HepG2 (cell line): ENCODE data around the gene HEBP1. TPM values are rescaled to one million over a fixed set of nuclear protein-coding genes. Genes with fewer than 3 reads are reported as not detected.
A peak's percentile ranks its signal among the peaks of the same experiment; 100 is the strongest.

Source experiments
- ATAC-seq: fragments of 200-7000 bp; cut with Tn5 transposase; 3 replicates; pipeline ENCODE4 v1.9.1; 2020; ENCODE audit warnings: mild to moderate bottlenecking, moderate library complexity
- BruUV-seq: library from RNA; stranded (reverse); fragments of 400-500 nt; replicated peaks from 2 replicates; lab custom pipeline; 2021; lab: Mats Ljungman, UMichigan
- CTCF ChIA-PET: fragments of 300-600 bp; formaldehyde crosslinking; extraction: SDS; loops from one replicate; lab custom pipeline; 2021; ENCODE audit warnings: low total read pairs, inconsistent platforms, low intra/inter-chr PET ratio; lab: Yijun Ruan, JAX
- POLR2A ChIA-PET: fragments of 350-600 bp; sonication (Branson Sonifier 250); formaldehyde crosslinking; loops from one replicate; lab custom pipeline; 2020; ENCODE audit warnings: antibody characterized with exemption, inconsistent platforms; lab: Yijun Ruan, JAX
- DNase-seq: peaks from one replicate; pipeline ENCODE4 v3.0.0-alpha.2; 2015; ENCODE audit warnings: low spot score
- FAIRE-seq: peaks from 3 replicates; lab custom pipeline; 2011; peaks lifted over from hg19 to GRCh38; lab: Jason Lieb, UNC
- H2AFZ ChIP-seq: one replicate; pipeline ENCODE4 v1.6.1; 2011; ENCODE audit warnings: low read length, inconsistent platforms
- H3K27ac ChIP-seq: fragments of 300-600 bp; 3 replicates; pipeline ENCODE4 v1.8.0; 2011; ENCODE audit warnings: mixed run types, mild to moderate bottlenecking, mixed read lengths, low read length, inconsistent platforms; ENCODE audit not compliant: insufficient read depth; ENCODE audit errors: extremely low read length
- H3K27me3 ChIP-seq, 2 experiments: fragments of 200-600 bp in 1 of 2; 2 replicates in 1 of 2; 3 replicates in 1 of 2; pipeline versions ENCODE4 v1.6.0 to v1.8.0; 2011; ENCODE audit warnings: low read length in 2 of 2, mild to moderate bottlenecking in 2 of 2, moderate library complexity in 2 of 2, inconsistent platforms in 1 of 2; ENCODE audit not compliant: insufficient read depth in 2 of 2, control insufficient read depth in 1 of 2
- H3K36me3 ChIP-seq, 2 experiments: fragments of 200-600 bp in 1 of 2; replicated peaks in 1 of 2; 2 replicates in 1 of 2; 3 replicates in 1 of 2; pipeline versions ENCODE4 v1.5.1 to v1.8.0; 2011; ENCODE audit warnings: low read length in 2 of 2, inconsistent platforms in 1 of 2; ENCODE audit not compliant: insufficient read depth in 2 of 2, control insufficient read depth in 1 of 2
- H3K4me1 ChIP-seq: 2 replicates; pipeline ENCODE4 v1.5.1; 2012; ENCODE audit warnings: low read length, inconsistent platforms; ENCODE audit not compliant: insufficient read depth
- H3K4me2 ChIP-seq: 2 replicates; pipeline ENCODE4 v1.6.0; 2011; ENCODE audit warnings: low read depth, low read length, inconsistent platforms
- H3K4me3 ChIP-seq, 3 experiments: fragments of 200-600 bp in 1 of 3; sonication (generic), shearing (Covaris generic) in 1 of 3; replicated peaks in 1 of 3; 2 replicates each; pipeline ENCODE4 v1.5.1; 2011 to 2016; ENCODE audit warnings: low read length in 3 of 3, inconsistent platforms in 2 of 3, low read depth in 2 of 3, mild to moderate bottlenecking in 2 of 3, control low read depth in 1 of 3, mixed read lengths in 1 of 3; ENCODE audit not compliant: insufficient read depth in 1 of 3
- H3K79me2 ChIP-seq: one replicate; pipeline ENCODE4 v1.6.1; 2011; ENCODE audit warnings: low read length, inconsistent platforms; ENCODE audit not compliant: insufficient read depth
- H3K9ac ChIP-seq: 2 replicates; pipeline ENCODE4 v1.6.0; 2011; ENCODE audit warnings: mild to moderate bottlenecking, low read depth, low read length, inconsistent platforms; ENCODE audit not compliant: insufficient read depth
- H3K9me3 ChIP-seq: 2 replicates; pipeline ENCODE4 v1.5.1; 2012; ENCODE audit warnings: mild to moderate bottlenecking, low read length
- H4K20me1 ChIP-seq: 2 replicates; pipeline ENCODE4 v1.6.0; 2011; ENCODE audit warnings: inconsistent platforms, mild to moderate bottlenecking, low read length, moderate library complexity; ENCODE audit not compliant: insufficient read depth
- ASH2L ChIP-seq: fragments of 300-600, 200-600 bp; sonication (generic); IDR thresholded peaks from 2 replicates; pipeline ENCODE4 v1.7.0; 2017; ENCODE audit warnings: low read depth, mild to moderate bottlenecking, moderate library complexity, mixed read lengths, low read length; ENCODE audit not compliant: insufficient read length
- GTF3A ChIP-seq: sonication (generic); formaldehyde crosslinking; conservative IDR thresholded peaks from 2 replicates; pipeline ENCODE4 v1.4.0; 2020; ENCODE audit warnings: mild to moderate bottlenecking, missing genetic modification reagents
- KLF6 ChIP-seq: IDR thresholded peaks from 2 replicates; pipeline ENCODE4 v1.8.0; 2016; ENCODE audit warnings: missing biosample characterization, missing genetic modification reagents
- RBFOX2 ChIP-seq: fragments of 200-400 bp; formaldehyde crosslinking; IDR thresholded peaks from 2 replicates; pipeline ENCODE4 v1.6.1; 2017; ENCODE audit warnings: low read depth, mild to moderate bottlenecking, low read length
- RORA ChIP-seq: sonication (generic); formaldehyde crosslinking; IDR thresholded peaks from 2 replicates; pipeline ENCODE4 v1.5.0; 2020; ENCODE audit warnings: mild to moderate bottlenecking, missing genetic modification reagents, moderate library complexity
- SKIL ChIP-seq: sonication (generic); formaldehyde crosslinking; IDR thresholded peaks from 2 replicates; pipeline ENCODE4 v1.8.0; 2022; ENCODE audit warnings: missing genetic modification reagents, mild to moderate bottlenecking, moderate library complexity, borderline replicate concordance
- TAF1 ChIP-seq: sonication (generic); formaldehyde crosslinking; IDR thresholded peaks from 2 replicates; pipeline ENCODE4 v1.4.0; 2020; ENCODE audit warnings: missing genetic modification reagents
- TSC22D2 ChIP-seq: sonication (generic); formaldehyde crosslinking; IDR thresholded peaks from 2 replicates; pipeline ENCODE4 v1.5.1; 2020; ENCODE audit warnings: missing genetic modification reagents, mild to moderate bottlenecking, borderline replicate concordance
- ZNF121 ChIP-seq: sonication (generic); formaldehyde crosslinking; IDR thresholded peaks from 2 replicates; pipeline ENCODE4 v1.5.0; 2020; ENCODE audit warnings: mild to moderate bottlenecking, missing genetic modification reagents
- WGBS: methylation state at CpG from one replicate; pipeline ENCODE4 v1.1.6; 2017; ENCODE audit warnings: low lambda C conversion rate; 5-methylcytosine and 5-hydroxymethylcytosine counted together
- in situ Hi-C: cut with HindIII; loops from 2 replicates; pipeline ENCODE4 v1.10.0; 2017; ENCODE audit warnings: low pct_unique_long_range_greater_than_20kb; ENCODE audit not compliant: extremely low pct_ligation_motif_present
- intact Hi-C: fragments of 100-400 bp; cut with micrococcal nuclease; formaldehyde crosslinking; loops from one replicate; pipeline ENCODE4 v1.10.0; 2022; ENCODE audit not compliant: unreplicated experiment
- polyA plus RNA-seq, 8 experiments: library from polyadenylated mRNA; depleted of rRNA in 3 of 8; stranded (reverse) in 7 of 8; unstranded in 1 of 8; fragments of >200 nt; fragmentation: Illumina TruSeq in 4 of 8; extraction: Trizol in 4 of 8; gene quantifications; 2 replicates each; pipeline versions ENCODE4 v1.2.1 to v1.2.3, GENCODE V29; 2011 to 2016; ENCODE audit warnings: low read depth in 4 of 8, missing spikeins in 1 of 8, mixed read lengths in 1 of 8; ENCODE audit not compliant: insufficient read depth in 1 of 8
- total RNA-seq, 5 experiments: library from RNA; depleted of rRNA; stranded (reverse); fragments of >200 nt; fragmentation: Illumina TruSeq; extraction: Trizol; gene quantifications; 2 replicates each; pipeline ENCODE4 v1.2.3, GENCODE V29; 2016; ENCODE audit warnings: low read depth in 1 of 5

Gene HEBP1
- total and polyA plus RNA-seq, 2 of the 13 experiments (the other 11 are each of a cell fraction or from before 2014, with no cell fraction given): 7.8 to 9.4 TPM

- Histone ChIP-seq H3K4me2 (no peak overlapping the region), H3K27ac (no peak overlapping the region), H2AFZ (no peak overlapping the region), H3K27me3 (no peaks in the 10 kb centered on the region), H3K9me3 (no peaks in the 10 kb centered on the region), H3K36me3 (peaks cover 6 to 15% of the 10 kb centered on the region in 2 experiments), H3K4me1 (peaks cover 20% of the 10 kb centered on the region), H4K20me1 (peaks cover 4% of the 10 kb centered on the region; the same call in 1 of the 2 replicates), H3K4me3 (no peak overlapping the region), H3K79me2 (peaks cover 5% of the 10 kb centered on the region), H3K9ac (no peak overlapping the region)
- no TSS peak for BruUV-seq
- 97% methylated on average over 4 of the region's 4 CpGs for WGBS
- in situ Hi-C loops (no loop called here), intact Hi-C loops (no loop called here)
- DNase-seq (no peak), FAIRE-seq (no peak), ATAC-seq (no peak)
- ChIA-PET POLR2A (interaction anchor here (0.6 kb wide), 1 partner anchor 1829 kb away, joined by 3 read pairs; no protein-coding TSS in a partner anchor), CTCF (no interaction called here)
- no peak for TF ChIP-seq RORA (CRISPR knock-in tag)
- no peak for TF ChIP-seq KLF6 (CRISPR knock-in tag)
- TF ChIP-seq ASH2L: no peak
- no peak for TF ChIP-seq SKIL
- TF ChIP-seq GTF3A: no peak
- no peak for TF ChIP-seq TAF1 (CRISPR knock-in tag)
- TF ChIP-seq RBFOX2: no peak
- TF ChIP-seq TSC22D2 (CRISPR knock-in tag): no peak
- TF ChIP-seq ZNF121: peak; percentile 58; the same call in 1 of the 2 replicates
Observed at GRCh38 chr12:12993367-12993766, 6.7 kb downstream of the HEBP1 start.
